ENCODE results near the gene PRMT2.

DNA sequence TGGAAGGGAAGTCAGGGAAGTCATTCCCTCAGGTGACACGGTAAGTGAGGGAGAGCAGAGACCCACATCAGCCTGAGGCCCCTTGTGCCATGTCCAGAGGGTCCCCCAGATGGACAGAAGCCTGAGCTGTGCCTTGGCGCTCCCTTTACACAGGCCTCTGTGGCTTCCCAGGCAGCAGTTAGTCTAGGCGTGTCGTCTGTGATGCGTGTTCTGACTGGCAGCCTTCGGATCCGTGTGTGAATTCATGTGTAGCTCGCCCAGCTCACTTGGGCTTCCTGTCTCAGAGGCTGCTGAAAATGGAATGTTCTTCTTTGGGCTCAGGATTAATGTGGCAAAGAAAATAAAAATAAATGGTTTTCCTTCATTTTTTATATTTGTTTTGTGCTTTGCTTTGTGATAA is 28.3 kb downstream of the PRMT2 start:
- TF ChIP-seq, protein P1, sequence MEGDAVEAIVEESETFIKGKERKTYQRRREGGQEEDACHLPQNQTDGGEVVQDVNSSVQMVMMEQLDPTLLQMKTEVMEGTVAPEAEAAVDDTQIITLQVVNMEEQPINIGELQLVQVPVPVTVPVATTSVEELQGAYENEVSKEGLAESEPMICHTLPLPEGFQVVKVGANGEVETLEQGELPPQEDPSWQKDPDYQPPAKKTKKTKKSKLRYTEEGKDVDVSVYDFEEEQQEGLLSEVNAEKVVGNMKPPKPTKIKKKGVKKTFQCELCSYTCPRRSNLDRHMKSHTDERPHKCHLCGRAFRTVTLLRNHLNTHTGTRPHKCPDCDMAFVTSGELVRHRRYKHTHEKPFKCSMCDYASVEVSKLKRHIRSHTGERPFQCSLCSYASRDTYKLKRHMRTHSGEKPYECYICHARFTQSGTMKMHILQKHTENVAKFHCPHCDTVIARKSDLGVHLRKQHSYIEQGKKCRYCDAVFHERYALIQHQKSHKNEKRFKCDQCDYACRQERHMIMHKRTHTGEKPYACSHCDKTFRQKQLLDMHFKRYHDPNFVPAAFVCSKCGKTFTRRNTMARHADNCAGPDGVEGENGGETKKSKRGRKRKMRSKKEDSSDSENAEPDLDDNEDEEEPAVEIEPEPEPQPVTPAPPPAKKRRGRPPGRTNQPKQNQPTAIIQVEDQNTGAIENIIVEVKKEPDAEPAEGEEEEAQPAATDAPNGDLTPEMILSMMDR (IDR thresholded peaks at IDR 0.05; ENCODE audit: insufficient read depth, low read length), result no peak
- no peak for TF ChIP-seq POLR2AphosphoS5 (IDR thresholded peaks at IDR 0.05; ENCODE audit: low read depth)
- TF ChIP-seq, protein P2, sequence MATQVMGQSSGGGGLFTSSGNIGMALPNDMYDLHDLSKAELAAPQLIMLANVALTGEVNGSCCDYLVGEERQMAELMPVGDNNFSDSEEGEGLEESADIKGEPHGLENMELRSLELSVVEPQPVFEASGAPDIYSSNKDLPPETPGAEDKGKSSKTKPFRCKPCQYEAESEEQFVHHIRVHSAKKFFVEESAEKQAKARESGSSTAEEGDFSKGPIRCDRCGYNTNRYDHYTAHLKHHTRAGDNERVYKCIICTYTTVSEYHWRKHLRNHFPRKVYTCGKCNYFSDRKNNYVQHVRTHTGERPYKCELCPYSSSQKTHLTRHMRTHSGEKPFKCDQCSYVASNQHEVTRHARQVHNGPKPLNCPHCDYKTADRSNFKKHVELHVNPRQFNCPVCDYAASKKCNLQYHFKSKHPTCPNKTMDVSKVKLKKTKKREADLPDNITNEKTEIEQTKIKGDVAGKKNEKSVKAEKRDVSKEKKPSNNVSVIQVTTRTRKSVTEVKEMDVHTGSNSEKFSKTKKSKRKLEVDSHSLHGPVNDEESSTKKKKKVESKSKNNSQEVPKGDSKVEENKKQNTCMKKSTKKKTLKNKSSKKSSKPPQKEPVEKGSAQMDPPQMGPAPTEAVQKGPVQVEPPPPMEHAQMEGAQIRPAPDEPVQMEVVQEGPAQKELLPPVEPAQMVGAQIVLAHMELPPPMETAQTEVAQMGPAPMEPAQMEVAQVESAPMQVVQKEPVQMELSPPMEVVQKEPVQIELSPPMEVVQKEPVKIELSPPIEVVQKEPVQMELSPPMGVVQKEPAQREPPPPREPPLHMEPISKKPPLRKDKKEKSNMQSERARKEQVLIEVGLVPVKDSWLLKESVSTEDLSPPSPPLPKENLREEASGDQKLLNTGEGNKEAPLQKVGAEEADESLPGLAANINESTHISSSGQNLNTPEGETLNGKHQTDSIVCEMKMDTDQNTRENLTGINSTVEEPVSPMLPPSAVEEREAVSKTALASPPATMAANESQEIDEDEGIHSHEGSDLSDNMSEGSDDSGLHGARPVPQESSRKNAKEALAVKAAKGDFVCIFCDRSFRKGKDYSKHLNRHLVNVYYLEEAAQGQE (IDR thresholded peaks at IDR 0.05; ENCODE audit: insufficient replicate concordance, low read depth), result no peak
